OCI-LY7 (cell line): ENCODE data around the gene RARS1. TPM values are rescaled to one million over a fixed set of nuclear protein-coding genes. Genes with fewer than 3 reads are reported as not detected.

Experiments
- BruUV-seq: library from RNA; stranded (reverse); fragments of 400-500 nt; replicated peaks from 2 replicates; lab custom pipeline; 2021; lab: Mats Ljungman, UMichigan
- CTCF ChIA-PET: fragments of 300-600 bp; sonication (Branson Sonifier 250); formaldehyde crosslinking; loops from one replicate; lab custom pipeline; 2022; ENCODE audit warnings: antibody characterized with exemption; ENCODE audit not compliant: unreplicated experiment; lab: Charles Lee
- POLR2A ChIA-PET: fragments of 300-600 bp; sonication (Branson Sonifier 250); formaldehyde crosslinking; loops from one replicate; lab custom pipeline; 2022; ENCODE audit warnings: antibody characterized with exemption; lab: Charles Lee
- DNase-seq: peaks from one replicate; pipeline ENCODE4 v3.0.0-alpha.2; 2015; ENCODE audit warnings: low spot score
- H2AFZ ChIP-seq: fragments of 200-600 bp; sonication (generic), shearing (Covaris generic); 2 replicates; pipeline ENCODE4 v1.6.1; 2014; ENCODE audit warnings: mild to moderate bottlenecking, antibody characterized with exemption, low read length, moderate library complexity
- H3K27ac ChIP-seq: fragments of 200-600 bp; sonication (generic); 2 replicates; pipeline ENCODE4 v1.5.1; 2014; ENCODE audit warnings: mixed run types, low read depth, mild to moderate bottlenecking, moderate library complexity, low read length, inconsistent platforms; ENCODE audit not compliant: poor library complexity, severe bottlenecking
- H3K36me3 ChIP-seq: fragments of 200-600 bp; sonication (generic); 2 replicates; pipeline ENCODE4 v1.6.1; 2014; ENCODE audit warnings: mild to moderate bottlenecking, antibody characterized with exemption, low read length, moderate library complexity, mixed read lengths; ENCODE audit not compliant: insufficient read depth
- H3K4me1 ChIP-seq: fragments of 200-600 bp; sonication (generic); 2 replicates; pipeline ENCODE4 v1.5.1; 2014; ENCODE audit warnings: mild to moderate bottlenecking, low read length; ENCODE audit not compliant: insufficient read depth, poor library complexity, severe bottlenecking
- H3K4me2 ChIP-seq: fragments of 200-600 bp; sonication (generic); 2 replicates; pipeline ENCODE4 v1.6.1; 2014; ENCODE audit warnings: mild to moderate bottlenecking, low read length
- H3K4me3 ChIP-seq: fragments of 200-600 bp; sonication (generic); 2 replicates; pipeline ENCODE4 v1.5.1; 2014; ENCODE audit warnings: mild to moderate bottlenecking, low read depth, low read length; ENCODE audit not compliant: poor library complexity, severe bottlenecking
- H3K79me2 ChIP-seq: fragments of 200-600 bp; sonication (generic); 2 replicates; pipeline ENCODE4 v1.6.1; 2016; ENCODE audit warnings: low read depth, mild to moderate bottlenecking, low read length, moderate library complexity, mixed read lengths; ENCODE audit not compliant: insufficient read depth
- H3K9me2 ChIP-seq: fragments of 200-600 bp; sonication (generic); 2 replicates; pipeline ENCODE4 v1.6.1; 2016; ENCODE audit warnings: mild to moderate bottlenecking, low read length, mixed read lengths; ENCODE audit not compliant: insufficient read depth
- H3K9me3 ChIP-seq: fragments of 200-600 bp; sonication (generic); 2 replicates; pipeline ENCODE4 v1.6.1; 2014; ENCODE audit warnings: mild to moderate bottlenecking, mixed run types, low read length, mixed read lengths
- H4K20me1 ChIP-seq: fragments of 200-600 bp; sonication (generic); 2 replicates; pipeline ENCODE4 v1.6.1; 2014; ENCODE audit warnings: mild to moderate bottlenecking, antibody characterized with exemption, low read length, moderate library complexity, mixed read lengths; ENCODE audit not compliant: insufficient read depth
- CTCF ChIP-seq: fragments of 200-600 bp; sonication (generic); conservative IDR thresholded peaks from 2 replicates; pipeline ENCODE4 v1.5.1; 2014; ENCODE audit warnings: mild to moderate bottlenecking, antibody characterized with exemption, low read length, moderate library complexity, mixed read lengths
- EZH2phosphoT487 ChIP-seq: fragments of 200-600 bp; sonication (generic); IDR thresholded peaks from 2 replicates; pipeline ENCODE4 v1.6.1; 2018; ENCODE audit warnings: low read depth, borderline replicate concordance, mild to moderate bottlenecking, mixed run types, antibody characterized with exemption, low read length, moderate library complexity, mixed read lengths
- intact Hi-C: fragments of 100-400 bp; cut with micrococcal nuclease; formaldehyde crosslinking; loops from one replicate; pipeline ENCODE4 v1.10.0; 2022; ENCODE audit not compliant: unreplicated experiment
- total RNA-seq, 2 experiments: library from RNA; depleted of rRNA in 1 of 2; stranded (reverse); fragments of >200 nt in 1 of 2; shearing (Covaris generic) in 1 of 2; gene quantifications; 2 replicates each; pipeline ENCODE4 v1.2.3, GENCODE V29; 2014 to 2022

RARS1 gene
- total RNA-seq, 2 experiments from 2014 or later = 54.4 to 88.4 TPM

GRCh38 chr5:168513861-168514428 is 27.7 kb downstream of the RARS1 start:
- ChIA-PET CTCF (no interaction called here), POLR2A (no interaction called here)
- H2AFZ ChIP-seq = no peak overlapping the region
- H3K79me2 ChIP-seq = no peaks in the 10 kb centered on the region
- intact Hi-C loops = loop anchor here (2.0 kb wide), 1 partner anchor 45 kb away; no protein-coding TSS in a partner anchor
- H3K9me3 ChIP-seq = peaks cover 16% of the 10 kb centered on the region
- no peaks in the 10 kb centered on the region for H3K9me2 ChIP-seq
- peaks cover 100% of the 10 kb centered on the region for H3K36me3 ChIP-seq
- no peaks in the 10 kb centered on the region for H4K20me1 ChIP-seq
- TF ChIP-seq EZH2phosphoT487 (no peak), CTCF (no peak)
- no peak overlapping the region for H3K27ac ChIP-seq
- no peak overlapping the region for H3K4me2 ChIP-seq
- no TSS peak for BruUV-seq
- no peak overlapping the region for H3K4me3 ChIP-seq
- no peaks in the 10 kb centered on the region for H3K4me1 ChIP-seq
- no peak for DNase-seq

- H2AFZ ChIP-seq = no peak overlapping the region
- no peaks in the 10 kb centered on the region for H3K36me3 ChIP-seq
- TF ChIP-seq EZH2phosphoT487 = no peak
- H3K4me2 ChIP-seq = no peak overlapping the region
- no peak for DNase-seq
- H3K4me1 ChIP-seq = no peaks in the 10 kb centered on the region
- H3K79me2 ChIP-seq = no peaks in the 10 kb centered on the region
- H3K9me3 ChIP-seq = no peaks in the 10 kb centered on the region
- no peak overlapping the region for H3K4me3 ChIP-seq
- no peaks in the 10 kb centered on the region for H3K9me2 ChIP-seq
- CTCF ChIA-PET = no interaction called here
- POLR2A ChIA-PET = interaction anchor here (1.0 kb wide), 1 partner anchor 32 kb away, joined by 4 read pairs; no protein-coding TSS in a partner anchor
- H3K27ac ChIP-seq = no peak overlapping the region
- no TSS peak for BruUV-seq
- intact Hi-C loops = no loop called here
- no peaks in the 10 kb centered on the region for H4K20me1 ChIP-seq
Measured at GRCh38 chr5:168525856-168526255, 39.6 kb downstream of the RARS1 start.

GRCh38 chr5:168527756-168528295 is 41.6 kb downstream of the RARS1 start:
- ChIA-PET POLR2A (no interaction called here), CTCF (no interaction called here)
- H3K36me3 ChIP-seq = no peaks in the 10 kb centered on the region
- no peak overlapping the region for H3K27ac ChIP-seq
- TF ChIP-seq CTCF (no peak), EZH2phosphoT487 (no peak)
- H3K9me2 ChIP-seq = no peaks in the 10 kb centered on the region
- H3K4me1 ChIP-seq = no peaks in the 10 kb centered on the region
- intact Hi-C loops = no loop called here
- BruUV-seq = no TSS peak
- H3K79me2 ChIP-seq = no peaks in the 10 kb centered on the region
- no peaks in the 10 kb centered on the region for H3K9me3 ChIP-seq
- H3K4me3 ChIP-seq = no peak overlapping the region
- H3K4me2 ChIP-seq = no peak overlapping the region
- H2AFZ ChIP-seq = no peak overlapping the region
- no peak for DNase-seq
- no peaks in the 10 kb centered on the region for H4K20me1 ChIP-seq
